ENCODE data around the gene NDUFS3.
A peak's percentile ranks its signal among the peaks of the same experiment; 100 is the strongest.
"Not testable (repeated sequence)": the region's sequence is repeated elsewhere in the genome, so short reads cannot be mapped to it uniquely, and the experiment has no call there.

NDUFS3 gene

GRCh38 chr11:47578524-47579494 is at the start of gene NDUFS3, which contains the start of gene KBTBD4:
Gene NDUFS3 (plus strand): TSS chr11:47579074. CDS start chr11:47579092, 18 bp downstream.
Gene KBTBD4 (minus strand): TSS chr11:47578970. CDS start chr11:47578951, 19 bp downstream.
- TF ChIP-seq, protein P1, sequence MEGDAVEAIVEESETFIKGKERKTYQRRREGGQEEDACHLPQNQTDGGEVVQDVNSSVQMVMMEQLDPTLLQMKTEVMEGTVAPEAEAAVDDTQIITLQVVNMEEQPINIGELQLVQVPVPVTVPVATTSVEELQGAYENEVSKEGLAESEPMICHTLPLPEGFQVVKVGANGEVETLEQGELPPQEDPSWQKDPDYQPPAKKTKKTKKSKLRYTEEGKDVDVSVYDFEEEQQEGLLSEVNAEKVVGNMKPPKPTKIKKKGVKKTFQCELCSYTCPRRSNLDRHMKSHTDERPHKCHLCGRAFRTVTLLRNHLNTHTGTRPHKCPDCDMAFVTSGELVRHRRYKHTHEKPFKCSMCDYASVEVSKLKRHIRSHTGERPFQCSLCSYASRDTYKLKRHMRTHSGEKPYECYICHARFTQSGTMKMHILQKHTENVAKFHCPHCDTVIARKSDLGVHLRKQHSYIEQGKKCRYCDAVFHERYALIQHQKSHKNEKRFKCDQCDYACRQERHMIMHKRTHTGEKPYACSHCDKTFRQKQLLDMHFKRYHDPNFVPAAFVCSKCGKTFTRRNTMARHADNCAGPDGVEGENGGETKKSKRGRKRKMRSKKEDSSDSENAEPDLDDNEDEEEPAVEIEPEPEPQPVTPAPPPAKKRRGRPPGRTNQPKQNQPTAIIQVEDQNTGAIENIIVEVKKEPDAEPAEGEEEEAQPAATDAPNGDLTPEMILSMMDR (conservative IDR thresholded peaks at IDR 0.05), result no peak

DNA sequence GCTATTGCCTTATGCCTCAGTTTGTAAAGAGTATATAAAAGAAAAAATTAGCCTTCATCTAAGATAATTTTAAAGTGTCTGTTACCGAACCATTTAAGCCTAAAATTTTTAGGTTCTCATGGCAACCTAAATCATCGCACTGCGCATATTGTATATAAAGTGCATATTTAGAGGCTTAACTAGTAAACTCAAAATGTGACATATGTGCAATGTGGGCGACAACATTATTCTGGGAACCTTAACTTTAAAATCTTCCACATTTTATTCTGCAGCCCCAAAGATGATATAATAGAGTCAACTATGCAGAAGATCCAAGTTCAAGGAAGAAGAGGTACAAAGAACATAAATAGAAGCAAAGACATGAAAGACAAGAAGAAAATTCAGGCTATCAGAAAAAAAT is 48.9 kb upstream of the NDUFS3 start:
- H3K27ac ChIP-seq, result no peak overlapping the region; the same call in 1 of the 2 replicates
- TF ChIP-seq, protein P1 (conservative IDR thresholded peaks at IDR 0.05), result no peak

More at GRCh38 chr11:47578524-47579494, at the start of gene NDUFS3, which contains the start of gene KBTBD4:
- H3K27ac ChIP-seq, result peak within 1 kb of the TSS; percentile 85

DNA sequence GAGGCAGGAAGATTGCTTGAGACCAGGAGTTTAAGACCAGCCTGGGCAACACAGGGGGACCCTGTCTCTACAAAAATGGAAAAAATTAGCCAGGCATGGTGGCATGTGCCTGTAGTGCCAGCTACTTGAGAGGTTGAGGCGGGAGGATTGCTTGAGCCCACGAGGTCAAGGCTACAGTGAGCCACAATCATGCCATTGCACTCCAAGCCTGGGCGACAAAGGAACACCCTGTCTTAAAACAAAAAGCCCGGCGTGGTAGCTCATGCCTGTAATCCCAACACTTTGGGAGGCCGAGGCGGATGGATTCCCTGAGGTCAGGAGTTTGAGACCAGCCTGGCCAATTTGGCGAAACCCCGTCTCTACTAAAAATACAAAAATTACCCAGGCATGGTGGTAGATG is 48.2 kb upstream of the NDUFS3 start:
- not testable (repeated sequence) for H3K27ac ChIP-seq

DNA sequence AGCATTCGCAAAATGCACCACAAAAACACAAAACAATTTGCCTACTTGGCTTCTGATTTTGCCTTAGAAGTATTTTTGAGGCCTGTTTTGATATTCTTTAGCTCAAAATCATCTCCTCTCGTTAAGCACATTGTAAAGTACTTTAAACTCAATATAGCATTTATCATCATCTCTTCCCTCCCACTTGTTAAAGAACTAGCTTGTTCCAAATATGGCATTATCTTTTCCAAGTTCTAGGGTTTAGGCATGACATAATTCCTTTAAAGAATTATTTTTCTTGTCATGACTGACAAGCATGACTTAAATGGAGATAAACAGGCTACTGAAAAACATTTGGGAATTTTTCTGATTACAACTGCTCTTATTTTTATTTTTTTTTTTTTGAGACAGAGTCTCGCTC is 47.2 kb upstream of the NDUFS3 start:
- H3K27ac ChIP-seq, result no peak overlapping the region
- TF ChIP-seq, protein P1 (conservative IDR thresholded peaks at IDR 0.05), result no peak

- TF ChIP-seq, protein P1 (conservative IDR thresholded peaks at IDR 0.05), result no peak
- no peak overlapping the region for H3K27ac ChIP-seq
Measured at GRCh38 chr11:47532597-47533213, 46.2 kb upstream of the NDUFS3 start.

DNA sequence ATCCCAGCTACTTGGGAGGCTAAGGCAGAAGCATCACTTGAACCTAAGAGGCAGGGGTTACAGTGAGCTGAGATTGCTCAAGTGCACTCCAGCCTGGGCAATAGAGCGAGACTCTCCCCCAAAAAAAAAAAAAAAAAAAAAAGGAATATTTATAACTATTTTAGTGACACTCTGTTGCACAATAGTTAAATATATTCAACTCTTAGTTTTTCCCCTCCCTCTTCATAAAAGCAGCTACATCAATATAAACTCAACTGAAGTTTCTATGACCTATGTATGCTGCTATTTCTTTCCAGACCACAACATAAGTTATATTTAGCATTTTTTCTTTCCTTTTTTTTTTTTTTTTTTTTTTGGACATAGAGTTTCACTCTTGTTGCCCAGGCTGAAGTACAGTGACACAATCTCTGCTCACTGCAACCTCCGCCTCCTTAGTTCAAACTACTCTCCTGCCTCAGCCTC is 45.2 kb upstream of the NDUFS3 start:
- H3K27ac ChIP-seq, result no peak overlapping the region
- TF ChIP-seq, protein P1 (conservative IDR thresholded peaks at IDR 0.05), result no peak

GRCh38 chr11:47534704-47535251 is 44.1 kb upstream of the NDUFS3 start:
- no peak overlapping the region for H3K27ac ChIP-seq
- TF ChIP-seq, protein P1 (conservative IDR thresholded peaks at IDR 0.05), result no peak

Measured in VCaP (cell line).